ENCODE measurements around the gene CCNY. TPM values are rescaled to one million over a fixed set of nuclear protein-coding genes. Genes with fewer than 3 reads are reported as not detected.

The CCNY gene
- total and polyA plus RNA-seq, 2 of the 13 experiments (the other 11 are each of a cell fraction or from before 2014, with no cell fraction given), result 48.2 to 54.7 TPM

DNA sequence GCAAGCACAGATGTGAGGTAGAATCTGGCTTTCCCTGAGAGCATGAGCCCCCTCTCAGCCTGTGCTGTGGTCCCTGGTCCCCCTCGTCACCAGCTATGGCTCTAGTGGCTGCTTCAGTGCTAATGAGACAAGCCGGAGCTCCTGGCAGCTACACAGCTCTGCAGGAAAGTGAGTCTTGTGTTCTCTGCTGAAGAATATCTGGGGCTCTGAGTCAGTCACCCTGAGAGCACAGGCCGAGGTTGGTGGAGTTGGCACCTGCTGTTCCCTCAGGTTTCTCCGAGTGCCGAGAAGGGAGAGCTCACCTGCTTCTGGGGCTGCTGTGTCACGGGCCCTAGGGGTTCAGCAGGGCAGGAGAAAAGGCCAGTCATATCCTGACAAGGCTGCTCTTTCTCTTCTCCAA is 231.6 kb downstream of the CCNY start:
- Histone ChIP-seq H2AFZ (ENCODE audit: low read length) (no peak overlapping the region), H3K27ac (ENCODE audit: extremely low read length, insufficient read depth, low read length) (no peak overlapping the region), H3K27me3 (ENCODE audit: control insufficient read depth in 1 of 2, insufficient read depth in 2 of 2, low read length in 2 of 2) (no peaks in the 10 kb centered on the region), H3K9me3 (ENCODE audit: low read length) (no peaks in the 10 kb centered on the region), H3K36me3 (replicated peaks in 1 of 2; ENCODE audit: control insufficient read depth in 1 of 2, insufficient read depth in 2 of 2, low read length in 2 of 2) (peaks cover 23 to 52% of the 10 kb centered on the region in 2 experiments), H4K20me1 (ENCODE audit: insufficient read depth, low read length) (no peaks in the 10 kb centered on the region), H3K4me3 (replicated peaks in 1 of 3; ENCODE audit: insufficient read depth in 1 of 3, low read depth in 2 of 3, low read length in 3 of 3) (no peak overlapping the region), H3K4me1 (ENCODE audit: insufficient read depth, low read length) (no peaks in the 10 kb centered on the region), H3K9ac (ENCODE audit: insufficient read depth, low read depth, low read length) (no peak overlapping the region), H3K4me2 (ENCODE audit: low read depth, low read length) (no peak overlapping the region), H3K79me2 (ENCODE audit: insufficient read depth, low read length) (no peaks in the 10 kb centered on the region)
- no peak for TF ChIP-seq ZNF468 (CRISPR knock-in tag; IDR thresholded peaks at IDR 0.05)
- TF ChIP-seq, protein P1, sequence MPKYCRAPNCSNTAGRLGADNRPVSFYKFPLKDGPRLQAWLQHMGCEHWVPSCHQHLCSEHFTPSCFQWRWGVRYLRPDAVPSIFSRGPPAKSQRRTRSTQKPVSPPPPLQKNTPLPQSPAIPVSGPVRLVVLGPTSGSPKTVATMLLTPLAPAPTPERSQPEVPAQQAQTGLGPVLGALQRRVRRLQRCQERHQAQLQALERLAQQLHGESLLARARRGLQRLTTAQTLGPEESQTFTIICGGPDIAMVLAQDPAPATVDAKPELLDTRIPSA (CRISPR knock-in tag; IDR thresholded peaks at IDR 0.05; ENCODE audit: borderline replicate concordance), result no peak
- no peak for TF ChIP-seq ZNF317 (CRISPR knock-in tag; IDR thresholded peaks at IDR 0.05)
- no peak for TF ChIP-seq MTA3 (CRISPR knock-in tag; IDR thresholded peaks at IDR 0.05)
- no peak for TF ChIP-seq ZNF121 (CRISPR knock-in tag; IDR thresholded peaks at IDR 0.05)
- TF ChIP-seq SMYD3 (CRISPR knock-in tag; IDR thresholded peaks at IDR 0.05), result no peak
- TF ChIP-seq ZNF382 (CRISPR knock-in tag; IDR thresholded peaks at IDR 0.05; ENCODE audit: borderline replicate concordance), result no peak
- no peak for TF ChIP-seq ZNF3 (CRISPR knock-in tag; IDR thresholded peaks at IDR 0.05)
- TF ChIP-seq, protein P2, sequence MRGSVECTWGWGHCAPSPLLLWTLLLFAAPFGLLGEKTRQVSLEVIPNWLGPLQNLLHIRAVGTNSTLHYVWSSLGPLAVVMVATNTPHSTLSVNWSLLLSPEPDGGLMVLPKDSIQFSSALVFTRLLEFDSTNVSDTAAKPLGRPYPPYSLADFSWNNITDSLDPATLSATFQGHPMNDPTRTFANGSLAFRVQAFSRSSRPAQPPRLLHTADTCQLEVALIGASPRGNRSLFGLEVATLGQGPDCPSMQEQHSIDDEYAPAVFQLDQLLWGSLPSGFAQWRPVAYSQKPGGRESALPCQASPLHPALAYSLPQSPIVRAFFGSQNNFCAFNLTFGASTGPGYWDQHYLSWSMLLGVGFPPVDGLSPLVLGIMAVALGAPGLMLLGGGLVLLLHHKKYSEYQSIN (CRISPR knock-in tag; IDR thresholded peaks at IDR 0.05; ENCODE audit: borderline replicate concordance), result no peak
- no peak for TF ChIP-seq ASH2L (IDR thresholded peaks at IDR 0.05; ENCODE audit: insufficient read length, low read depth, low read length)
- TF ChIP-seq, protein P3, sequence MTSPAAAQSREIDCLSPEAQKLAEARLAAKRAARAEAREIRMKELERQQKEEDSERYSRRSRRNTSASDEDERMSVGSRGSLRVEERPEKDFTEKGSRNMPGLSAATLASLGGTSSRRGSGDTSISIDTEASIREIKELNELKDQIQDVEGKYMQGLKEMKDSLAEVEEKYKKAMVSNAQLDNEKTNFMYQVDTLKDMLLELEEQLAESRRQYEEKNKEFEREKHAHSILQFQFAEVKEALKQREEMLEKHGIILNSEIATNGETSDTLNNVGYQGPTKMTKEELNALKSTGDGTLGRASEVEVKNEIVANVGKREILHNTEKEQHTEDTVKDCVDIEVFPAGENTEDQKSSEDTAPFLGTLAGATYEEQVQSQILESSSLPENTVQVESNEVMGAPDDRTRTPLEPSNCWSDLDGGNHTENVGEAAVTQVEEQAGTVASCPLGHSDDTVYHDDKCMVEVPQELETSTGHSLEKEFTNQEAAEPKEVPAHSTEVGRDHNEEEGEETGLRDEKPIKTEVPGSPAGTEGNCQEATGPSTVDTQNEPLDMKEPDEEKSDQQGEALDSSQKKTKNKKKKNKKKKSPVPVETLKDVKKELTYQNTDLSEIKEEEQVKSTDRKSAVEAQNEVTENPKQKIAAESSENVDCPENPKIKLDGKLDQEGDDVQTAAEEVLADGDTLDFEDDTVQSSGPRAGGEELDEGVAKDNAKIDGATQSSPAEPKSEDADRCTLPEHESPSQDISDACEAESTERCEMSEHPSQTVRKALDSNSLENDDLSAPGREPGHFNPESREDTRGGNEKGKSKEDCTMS (CRISPR knock-in tag; conservative IDR thresholded peaks at IDR 0.05), result no peak
- no peak for TF ChIP-seq CENPT (CRISPR knock-in tag; IDR thresholded peaks at IDR 0.05; ENCODE audit: low read depth)
- TF ChIP-seq, protein P4, sequence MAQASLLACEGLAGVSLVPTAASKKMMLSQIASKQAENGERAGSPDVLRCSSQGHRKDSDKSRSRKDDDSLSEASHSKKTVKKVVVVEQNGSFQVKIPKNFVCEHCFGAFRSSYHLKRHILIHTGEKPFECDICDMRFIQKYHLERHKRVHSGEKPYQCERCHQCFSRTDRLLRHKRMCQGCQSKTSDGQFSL (CRISPR knock-in tag; IDR thresholded peaks at IDR 0.05), result no peak
- in situ Hi-C loops (cut with HindIII; ENCODE audit: extremely low pct_ligation_motif_present, low pct_unique_long_range_greater_than_20kb) (loop anchor here (25.0 kb wide), 1 partner anchor 456 kb away; no protein-coding TSS in a partner anchor), intact Hi-C loops (cut with micrococcal nuclease; ENCODE audit: unreplicated experiment) (no loop called here)
- CTCF ChIA-PET (ENCODE audit: low intra/inter-chr PET ratio, low total read pairs), result no interaction called here
- ATAC-seq, result no peak
- FAIRE-seq, result no peak
- POLR2A ChIA-PET, result no interaction called here
- no TSS peak for BruUV-seq (replicated peaks)
- no peak for DNase-seq (ENCODE audit: low spot score)
- WGBS (ENCODE audit: low lambda C conversion rate), result 90% methylated on average over 2 of the region's 6 CpGs

Measured in HepG2 (cell line).